Thyroid gland (tissue), 4 donors: Measurements from ENCODE around the gene LCTL.

Experiments used
- CTCF ChIP-seq, 6 experiments: fragments of 200-600 bp in 3 of 6; fragments of 450-650 bp in 3 of 6; sonication (generic) in 3 of 6; IDR thresholded peaks; one replicate each; pipeline ENCODE4 v1.5.1; 2016 to 2019; ENCODE audit warnings: antibody characterized with exemption in 6 of 6, mild to moderate bottlenecking in 2 of 6, inconsistent platforms in 1 of 6, moderate library complexity in 1 of 6
- POLR2A ChIP-seq, 2 donors: fragments of 450-650 bp; IDR thresholded peaks; one replicate each; pipeline ENCODE4 v1.6.1; 2017; ENCODE audit warnings: antibody characterized with exemption in 2 of 2, mild to moderate bottlenecking in 2 of 2, moderate library complexity in 1 of 2

DNA sequence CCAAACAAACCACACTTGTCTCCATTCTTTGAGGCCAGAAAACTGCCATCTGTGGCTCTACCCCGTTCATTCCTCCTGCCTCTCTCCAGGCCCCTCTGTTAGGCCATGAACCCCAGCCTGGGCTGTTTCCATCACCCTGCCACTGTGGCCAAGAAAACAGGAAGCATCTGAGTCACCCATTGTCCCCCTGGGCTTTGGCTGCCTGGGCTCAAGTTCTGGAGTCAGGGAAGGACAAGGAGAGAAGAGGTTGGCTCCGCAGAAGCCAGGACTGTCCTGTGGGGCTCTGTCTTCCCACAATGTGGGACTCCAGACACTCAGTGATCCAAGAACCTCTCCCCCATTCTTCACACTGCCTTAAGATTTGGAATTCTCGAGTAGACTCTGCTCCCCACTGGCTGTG, 14.8 kb upstream of the LCTL start:
- TF ChIP-seq CTCF (IDR thresholded peaks at IDR 0.05), result no peak
- no peak for TF ChIP-seq POLR2A (IDR thresholded peaks at IDR 0.05)
